Erythroblast (primary cell): ENCODE data around the gene OMA1.

ENCODE experiments used
- GATA1 ChIP-seq: IDR thresholded peaks from 2 replicates; pipeline ENCODE4 v1.6.1; 2011; ENCODE audit warnings: low read depth, mild to moderate bottlenecking, control low read depth, low read length, moderate library complexity
- POLR2A ChIP-seq: IDR thresholded peaks from 2 replicates; pipeline ENCODE4 v1.6.1; 2011; ENCODE audit warnings: mild to moderate bottlenecking, low read length

- no peak for TF ChIP-seq POLR2A
- no peak for TF ChIP-seq GATA1
These were observed 29.8 kb upstream of the OMA1 start for GRCh38 chr1:58576325-58576726.
